ENCODE data around the gene C11orf24.
A peak's percentile ranks its signal among the peaks of the same experiment; 100 is the strongest.

Gene C11orf24

GRCh38 chr11:68314203-68315170 lies 42.7 kb upstream of the C11orf24 start:
- Histone ChIP-seq H3K4me1 (ENCODE audit: low read length) (peaks cover 7% of the 10 kb centered on the region), H3K36me3 (replicated peaks; ENCODE audit: insufficient read depth, low read length) (no peaks in the 10 kb centered on the region), H3F3A (ENCODE audit: insufficient read depth, low read length) (peaks cover 14% of the 10 kb centered on the region; the same call in 1 of the 2 replicates), H3K27ac (ENCODE audit: low read length) (no peak overlapping the region), H2AFZ (ENCODE audit: low read length) (no peak overlapping the region), H4K20me1 (ENCODE audit: insufficient read depth, low read length) (no peaks in the 10 kb centered on the region), H3K9me2 (replicated peaks; ENCODE audit: insufficient read depth, low read length) (no peaks in the 10 kb centered on the region), H3K9ac (ENCODE audit: low read length) (no peak overlapping the region; the same call in 1 of the 2 replicates), H3K27me3 (replicated peaks; ENCODE audit: insufficient read depth, low read length) (no peaks in the 10 kb centered on the region), H3K9me3 (replicated peaks; ENCODE audit: insufficient read depth, low read length) (no peaks in the 10 kb centered on the region), H3K4me3 (ENCODE audit: low read length) (no peak overlapping the region; the same call in 1 of the 2 replicates), H3K79me2 (ENCODE audit: low read length) (peaks cover 41% of the 10 kb centered on the region), H3K4me2 (ENCODE audit: low read depth, low read length) (peak overlapping the region; percentile 82)
- TF ChIP-seq EZH2 (optimal IDR thresholded peaks at IDR 0.05; ENCODE audit: low read depth, low read length) = no peak
- no peak for TF ChIP-seq EZH2phosphoT487 (IDR thresholded peaks at IDR 0.05; ENCODE audit: low read length)
- no peak for TF ChIP-seq CTCF (IDR thresholded peaks at IDR 0.05; ENCODE audit: low read length)
- no peak for DNase-seq

GRCh38 chr11:68313574-68314202 lies 41.9 kb upstream of the C11orf24 start:
- TF ChIP-seq CTCF (IDR thresholded peaks at IDR 0.05; ENCODE audit: low read length) (no peak), EZH2 (optimal IDR thresholded peaks at IDR 0.05; ENCODE audit: low read depth, low read length) (no peak), EZH2phosphoT487 (IDR thresholded peaks at IDR 0.05; ENCODE audit: low read length) (no peak)
- no peaks in the 10 kb centered on the region for H3K9me2 ChIP-seq (replicated peaks; ENCODE audit: insufficient read depth, low read length)
- H3K9ac ChIP-seq (ENCODE audit: low read length) = peak overlapping the region; percentile 40; the same call in 1 of the 2 replicates
- H3K4me1 ChIP-seq (ENCODE audit: low read length) = peaks cover 7% of the 10 kb centered on the region
- peak overlapping the region; percentile 25 for H2AFZ ChIP-seq (ENCODE audit: low read length)
- no peaks in the 10 kb centered on the region for H3K27me3 ChIP-seq (replicated peaks; ENCODE audit: insufficient read depth, low read length)
- peak overlapping the region; percentile 82 for H3K4me2 ChIP-seq (ENCODE audit: low read depth, low read length)
- no peaks in the 10 kb centered on the region for H4K20me1 ChIP-seq (ENCODE audit: insufficient read depth, low read length)
- H3K4me3 ChIP-seq (ENCODE audit: low read length) = peak overlapping the region; percentile 62
- peaks cover 14% of the 10 kb centered on the region; the same call in 1 of the 2 replicates for H3F3A ChIP-seq (ENCODE audit: insufficient read depth, low read length)
- H3K36me3 ChIP-seq (replicated peaks; ENCODE audit: insufficient read depth, low read length) = no peaks in the 10 kb centered on the region
- no peak overlapping the region for H3K27ac ChIP-seq (ENCODE audit: low read length)
- no peaks in the 10 kb centered on the region for H3K9me3 ChIP-seq (replicated peaks; ENCODE audit: insufficient read depth, low read length)
- H3K79me2 ChIP-seq (ENCODE audit: low read length) = peaks cover 40% of the 10 kb centered on the region
- DNase-seq = no peak

- no peaks in the 10 kb centered on the region for H3K9me3 ChIP-seq (replicated peaks; ENCODE audit: insufficient read depth, low read length)
- H4K20me1 ChIP-seq (ENCODE audit: insufficient read depth, low read length) = no peaks in the 10 kb centered on the region
- TF ChIP-seq EZH2 (optimal IDR thresholded peaks at IDR 0.05; ENCODE audit: low read depth, low read length) (no peak), EZH2phosphoT487 (IDR thresholded peaks at IDR 0.05; ENCODE audit: low read length) (no peak), CTCF (IDR thresholded peaks at IDR 0.05; ENCODE audit: low read length) (no peak)
- H3K27ac ChIP-seq (ENCODE audit: low read length) = no peak overlapping the region
- peak overlapping the region; percentile 82 for H3K4me2 ChIP-seq (ENCODE audit: low read depth, low read length)
- H3K4me3 ChIP-seq (ENCODE audit: low read length) = peak overlapping the region; percentile 62
- peak; percentile 20 for DNase-seq
- H3K27me3 ChIP-seq (replicated peaks; ENCODE audit: insufficient read depth, low read length) = no peaks in the 10 kb centered on the region
- no peaks in the 10 kb centered on the region for H3K36me3 ChIP-seq (replicated peaks; ENCODE audit: insufficient read depth, low read length)
- H2AFZ ChIP-seq (ENCODE audit: low read length) = peak overlapping the region; percentile 25
- peak overlapping the region; percentile 40 for H3K9ac ChIP-seq (ENCODE audit: low read length)
- H3K9me2 ChIP-seq (replicated peaks; ENCODE audit: insufficient read depth, low read length) = no peaks in the 10 kb centered on the region
- H3K4me1 ChIP-seq (ENCODE audit: low read length) = peaks cover 7% of the 10 kb centered on the region
- peaks cover 14% of the 10 kb centered on the region; the same call in 1 of the 2 replicates for H3F3A ChIP-seq (ENCODE audit: insufficient read depth, low read length)
- H3K79me2 ChIP-seq (ENCODE audit: low read length) = peaks cover 38% of the 10 kb centered on the region
These were observed 41.2 kb upstream of the C11orf24 start for GRCh38 chr11:68312780-68313573.
